ENCODE results near the gene CLEC10A. TPM values are rescaled to one million over a fixed set of nuclear protein-coding genes. Genes with fewer than 3 reads are reported as not detected.

CLEC10A gene
- total and polyA plus RNA-seq, 2 experiments from 2014 or later = not detected

GRCh38 chr17:7064261-7064660, 15.8 kb downstream of the CLEC10A start (continued):
- no peak for TF ChIP-seq CREB1 (CRISPR knock-in tag; IDR thresholded peaks at IDR 0.05; ENCODE audit: low read depth)
- TF ChIP-seq ZNF331 (CRISPR knock-in tag; IDR thresholded peaks at IDR 0.05; ENCODE audit: low read depth) = no peak
- TF ChIP-seq CTCF (conservative IDR thresholded peaks at IDR 0.05; ENCODE audit: low read depth in 2 of 2) = no peak
- no peak for TF ChIP-seq POLR2AphosphoS5 (IDR thresholded peaks at IDR 0.05; ENCODE audit: low read depth)

GRCh38 chr17:7063518-7064094, 16.4 kb downstream of the CLEC10A start:
- Histone ChIP-seq H3K27me3 (ENCODE audit: insufficient read depth) (no peaks in the 10 kb centered on the region), H3K4me3 (no peak overlapping the region), H3K27ac (ENCODE audit: low read depth) (no peak overlapping the region), H3K4me1 (ENCODE audit: insufficient read depth) (no peaks in the 10 kb centered on the region), H3K9me2 (ENCODE audit: insufficient read depth) (no peaks in the 10 kb centered on the region), H3K4me2 (no peak overlapping the region), H3F3A (replicated peaks; ENCODE audit: low read depth) (no peaks in the 10 kb centered on the region), H3K79me2 (replicated peaks; ENCODE audit: insufficient read depth) (no peaks in the 10 kb centered on the region), H4K20me1 (replicated peaks; ENCODE audit: insufficient read depth) (no peaks in the 10 kb centered on the region), H2AFZ (peak overlapping the region; percentile 59; the same call in 1 of the 2 replicates), H3K36me3 (ENCODE audit: insufficient read depth) (no peaks in the 10 kb centered on the region)
- Mint-ChIP-seq H3K27me3 (ENCODE audit: insufficient read depth, low read depth, poor library complexity) (peaks cover 9% of the 10 kb centered on the region), H3K4me1 (peaks cover 3% of the 10 kb centered on the region; the same call in 2 of the 3 replicates), H3K9me3 (peaks cover 25% of the 10 kb centered on the region), H3K36me3 (ENCODE audit: low read depth) (peaks cover 14% of the 10 kb centered on the region), H3K27ac (no peak overlapping the region), H3K4me3 (no peak overlapping the region)
- ATAC-seq (no peak), DNase-seq (ENCODE audit: low spot score) (no peak)
- no peak for TF ChIP-seq ZNF114 (CRISPR knock-in tag; IDR thresholded peaks at IDR 0.05)
- no peak for TF ChIP-seq EZH2phosphoT487 (IDR thresholded peaks at IDR 0.05; ENCODE audit: unreplicated experiment)
- TF ChIP-seq CTCF (conservative IDR thresholded peaks at IDR 0.05; ENCODE audit: low read depth in 2 of 2) = no peak
- TF ChIP-seq ZNF462 (CRISPR knock-in tag; IDR thresholded peaks at IDR 0.05) = no peak
- no peak for TF ChIP-seq REST (IDR thresholded peaks at IDR 0.05; ENCODE audit: unreplicated experiment)
- TF ChIP-seq CREB1 (CRISPR knock-in tag; IDR thresholded peaks at IDR 0.05; ENCODE audit: low read depth) = no peak
- TF ChIP-seq POLR2AphosphoS5 (IDR thresholded peaks at IDR 0.05; ENCODE audit: low read depth) = no peak
- TF ChIP-seq ZNF331 (CRISPR knock-in tag; IDR thresholded peaks at IDR 0.05; ENCODE audit: low read depth) = no peak
- TF ChIP-seq STAT1 (IDR thresholded peaks at IDR 0.05; ENCODE audit: unreplicated experiment) = no peak
- TF ChIP-seq JUNB (IDR thresholded peaks at IDR 0.05; ENCODE audit: unreplicated experiment) = no peak

All from GM23338 (cell line).